Keratinocyte (primary cell): Measurements from ENCODE around the gene NRF1. TPM values are rescaled to one million over a fixed set of nuclear protein-coding genes. Genes with fewer than 3 reads are reported as not detected.

ENCODE experiments used
- DNase-seq: peaks from one replicate; pipeline ENCODE4 v3.0.0-alpha.2; 2011; ENCODE audit warnings: low read depth, missing footprints, low spot score
- FAIRE-seq: peaks from 2 replicates; lab custom pipeline; 2011; peaks lifted over from hg19 to GRCh38; lab: Jason Lieb, UNC
- H2AFZ ChIP-seq: 2 replicates; pipeline ENCODE4 v1.6.0; 2012; ENCODE audit warnings: low read length, control low read depth, inconsistent platforms; ENCODE audit not compliant: control insufficient read depth
- H3K27ac ChIP-seq: 2 replicates; pipeline ENCODE4 v1.5.1; 2011; ENCODE audit warnings: low read length; ENCODE audit not compliant: control insufficient read depth, insufficient read depth
- H3K27me3 ChIP-seq: 3 replicates; pipeline ENCODE4 v1.6.0; 2011; ENCODE audit warnings: low read length; ENCODE audit not compliant: control insufficient read depth, insufficient read depth; ENCODE audit errors: extremely low read depth
- H3K36me3 ChIP-seq, 2 experiments: 2 replicates in 1 of 2; 3 replicates in 1 of 2; pipeline ENCODE4 v1.5.1; 2011; ENCODE audit warnings: low read length in 2 of 2, mild to moderate bottlenecking in 1 of 2; ENCODE audit not compliant: control insufficient read depth in 2 of 2, insufficient read depth in 2 of 2; ENCODE audit errors: extremely low read depth in 1 of 2
- H3K4me1 ChIP-seq: 3 replicates; pipeline ENCODE4 v1.5.1; 2011; ENCODE audit warnings: low read length; ENCODE audit not compliant: control insufficient read depth, insufficient read depth; ENCODE audit errors: extremely low read depth
- H3K4me2 ChIP-seq: 3 replicates; pipeline ENCODE4 v1.6.0; 2011; ENCODE audit warnings: low read depth, low read length; ENCODE audit not compliant: control insufficient read depth, insufficient read depth; ENCODE audit errors: extremely low read depth
- H3K4me3 ChIP-seq, 3 experiments: fragments of 200-600 bp in 1 of 3; sonication (generic) in 1 of 3; 2 replicates in 2 of 3; 3 replicates in 1 of 3; pipeline ENCODE4 v1.5.1; 2011 to 2016; ENCODE audit warnings: low read length in 3 of 3, mild to moderate bottlenecking in 3 of 3, control low read depth in 2 of 3, inconsistent platforms in 1 of 3, low read depth in 1 of 3, mixed read lengths in 1 of 3, mixed run types in 1 of 3, moderate library complexity in 1 of 3; ENCODE audit not compliant: control insufficient read depth in 2 of 3, insufficient read depth in 2 of 3; ENCODE audit errors: extremely low read depth in 1 of 3
- H3K79me2 ChIP-seq: 2 replicates; pipeline ENCODE4 v1.6.0; 2012; ENCODE audit warnings: low read length; ENCODE audit not compliant: control insufficient read depth, insufficient read depth
- H3K9ac ChIP-seq: 3 replicates; pipeline ENCODE4 v1.6.0; 2011; ENCODE audit warnings: low read length; ENCODE audit not compliant: control insufficient read depth, insufficient read depth; ENCODE audit errors: extremely low read depth
- H3K9me1 ChIP-seq: 3 replicates; pipeline ENCODE4 v1.6.0; 2011; ENCODE audit warnings: low read length; ENCODE audit not compliant: control insufficient read depth, insufficient read depth; ENCODE audit errors: extremely low read depth
- H3K9me3 ChIP-seq: 2 replicates; pipeline ENCODE4 v1.5.1; 2012; ENCODE audit warnings: low read depth, low read length; ENCODE audit not compliant: control insufficient read depth
- H4K20me1 ChIP-seq: 3 replicates; pipeline ENCODE4 v1.6.0; 2011; ENCODE audit warnings: low read length; ENCODE audit not compliant: control insufficient read depth, insufficient read depth; ENCODE audit errors: extremely low read depth
- CTCF ChIP-seq, 3 experiments: IDR thresholded peaks in 1 of 3; conservative IDR thresholded peaks in 1 of 3; optimal IDR thresholded peaks in 1 of 3; 2 replicates in 2 of 3; 3 replicates in 1 of 3; pipeline versions ENCODE3 to v1.5.1; 2011; ENCODE audit warnings: low read length in 3 of 3, mild to moderate bottlenecking in 3 of 3, moderate library complexity in 2 of 3, control low read depth in 1 of 3, inconsistent platforms in 1 of 3; ENCODE audit not compliant: insufficient read depth in 2 of 3; ENCODE audit errors: extremely low read depth in 1 of 3
- EZH2 ChIP-seq: IDR thresholded peaks from one replicate; pipeline ENCODE4 v1.6.1; 2012; ENCODE audit warnings: inconsistent platforms, mild to moderate bottlenecking, low read length, moderate library complexity
- dilution Hi-C: fragments of 300-500 bp; cut with MboI; formaldehyde crosslinking; loops from one replicate; pipeline ENCODE4 v1.7.0; 2020; ENCODE audit warnings: low sequenced_read_pairs; ENCODE audit not compliant: extremely low pct_ligation_motif_present
- polyA plus RNA-seq, 5 experiments: library from polyadenylated mRNA; depleted of rRNA in 3 of 5; stranded (reverse) in 3 of 5; stranded (forward) in 1 of 5; unstranded in 1 of 5; fragments of >200 nt; gene quantifications; 1 replicate in 1 of 5; 2 replicates in 3 of 5; 3 replicates in 1 of 5; pipeline versions ENCODE4 v1.2.1 to v1.2.3, GENCODE V29; 2011 to 2012; ENCODE audit warnings: missing spikeins in 2 of 5, low read depth in 1 of 5, low replicate concordance in 1 of 5

The NRF1 gene
- polyA plus RNA-seq, 1 donor (not counting 4 experiments of a cell fraction or from before 2014, with no cell fraction given) = 12.6 TPM

GRCh38 chr7:129688503-129689222, 77.1 kb downstream of the NRF1 start:
- Histone ChIP-seq H2AFZ (no peak overlapping the region), H3K79me2 (no peaks in the 10 kb centered on the region), H4K20me1 (no peaks in the 10 kb centered on the region), H3K4me3 (no peak overlapping the region), H3K4me2 (no peak overlapping the region), H3K9me3 (no peaks in the 10 kb centered on the region), H3K27me3 (no peaks in the 10 kb centered on the region), H3K9ac (no peak overlapping the region), H3K27ac (no peak overlapping the region), H3K4me1 (peaks cover 15% of the 10 kb centered on the region), H3K9me1 (no peaks in the 10 kb centered on the region), H3K36me3 (peaks cover 1 to 14% of the 10 kb centered on the region in 2 experiments)
- dilution Hi-C loops = no loop called here
- no peak for TF ChIP-seq CTCF (optimal IDR thresholded peaks at IDR 0.05 in 1 of 3, IDR thresholded peaks at IDR 0.05 in 1 of 3, conservative IDR thresholded peaks at IDR 0.05 in 1 of 3; ENCODE audit: extremely low read depth in 1 of 3, insufficient read depth in 2 of 3, low read length in 3 of 3)
- no peak for TF ChIP-seq EZH2
- FAIRE-seq (no peak), DNase-seq (no peak)

GRCh38 chr7:129689995-129690581, 78.6 kb downstream of the NRF1 start:
- Histone ChIP-seq H3K79me2 (no peaks in the 10 kb centered on the region), H3K9me1 (no peaks in the 10 kb centered on the region), H3K9ac (peak overlapping the region; percentile 11), H3K9me3 (no peaks in the 10 kb centered on the region), H3K4me2 (peak overlapping the region; percentile 54), H2AFZ (no peak overlapping the region), H3K4me1 (peaks cover 15% of the 10 kb centered on the region), H4K20me1 (no peaks in the 10 kb centered on the region), H3K36me3 (peaks cover 1 to 14% of the 10 kb centered on the region in 2 experiments), H3K27me3 (no peaks in the 10 kb centered on the region), H3K27ac (peak overlapping the region; percentile 72), H3K4me3 (no peak overlapping the region)
- dilution Hi-C loops = no loop called here
- DNase-seq (no peak), FAIRE-seq (no peak)
- no peak for TF ChIP-seq CTCF (optimal IDR thresholded peaks at IDR 0.05 in 1 of 3, IDR thresholded peaks at IDR 0.05 in 1 of 3, conservative IDR thresholded peaks at IDR 0.05 in 1 of 3; ENCODE audit: extremely low read depth in 1 of 3, insufficient read depth in 2 of 3, low read length in 3 of 3)
- TF ChIP-seq EZH2 = no peak
